B cell (primary cell): ENCODE data around the gene PLA2G6. TPM values are rescaled to one million over a fixed set of nuclear protein-coding genes. Genes with fewer than 3 reads are reported as not detected.
"Not testable (repeated sequence)": the region's sequence is repeated elsewhere in the genome, so short reads cannot be mapped to it uniquely, and the experiment has no call there.

Source experiments
- ATAC-seq: fragments of 200-7000 bp; cut with Tn5 transposase; one replicate; pipeline ENCODE4 v1.10.0; 2021; ENCODE audit warnings: low read depth, mild to moderate bottlenecking, moderate number of reproducible peaks, moderate library complexity
- CTCF ChIA-PET: fragments of 350-600 bp; sonication (Branson Sonifier 250); formaldehyde crosslinking; loops from one replicate; lab custom pipeline; 2021; ENCODE audit warnings: antibody characterized with exemption, inconsistent platforms; lab: Charles Lee
- POLR2A ChIA-PET: fragments of 350-600 bp; sonication (Branson Sonifier 250); formaldehyde crosslinking; loops from one replicate; lab custom pipeline; 2021; ENCODE audit warnings: antibody characterized with exemption; lab: Charles Lee
- DNase-seq: peaks from one replicate; pipeline ENCODE4 v3.0.0; 2013
- H2AFZ ChIP-seq: 2 replicates; pipeline ENCODE4 v1.6.1; 2012; ENCODE audit warnings: mild to moderate bottlenecking, low read depth, low read length; ENCODE audit not compliant: insufficient read depth, poor library complexity, severe bottlenecking
- H3K27ac ChIP-seq, 2 donors: 1 replicate in 1 of 2; 2 replicates in 1 of 2; pipeline ENCODE4 v1.5.1; 2012 to 2013; ENCODE audit warnings: low read length in 2 of 2, mild to moderate bottlenecking in 2 of 2, moderate library complexity in 1 of 2
- H3K27me3 ChIP-seq, 4 experiments: fragments of 200-600 bp in 1 of 4; sonication (generic) in 1 of 4; replicated peaks in 1 of 4; 1 replicate in 2 of 4; 2 replicates in 2 of 4; pipeline versions ENCODE4 v1.6.1 to v1.7.0; 2013 to 2016; ENCODE audit warnings: low read length in 3 of 4, mild to moderate bottlenecking in 2 of 4, mixed read lengths in 1 of 4, moderate library complexity in 1 of 4; ENCODE audit not compliant: insufficient read depth in 4 of 4, control insufficient read depth in 3 of 4; ENCODE audit errors: control extremely low read depth in 1 of 4
- H3K36me3 ChIP-seq, 2 experiments: replicated peaks in 1 of 2; 1 replicate in 1 of 2; 2 replicates in 1 of 2; pipeline versions ENCODE4 v1.6.1 to v1.7.1; 2013; ENCODE audit warnings: low read length in 1 of 2; ENCODE audit not compliant: insufficient read depth in 2 of 2, control insufficient read depth in 1 of 2; ENCODE audit errors: control extremely low read depth in 1 of 2, extremely low read depth in 1 of 2
- H3K4me1 ChIP-seq, 2 donors: fragments of 200-600 bp in 1 of 2; sonication (generic) in 1 of 2; 1 replicate in 1 of 2; 2 replicates in 1 of 2; pipeline versions ENCODE4 v1.5.1 to v1.6.1; 2013 to 2017; ENCODE audit warnings: low read length in 2 of 2; ENCODE audit not compliant: control insufficient read depth in 2 of 2, insufficient read depth in 2 of 2
- H3K4me2 ChIP-seq: replicated peaks from 2 replicates; pipeline ENCODE3; 2012; ENCODE audit warnings: mild to moderate bottlenecking, low read depth, low read length; ENCODE audit not compliant: poor library complexity, severe bottlenecking
- H3K4me3 ChIP-seq, 5 experiments: fragments of 200-600 bp in 1 of 5; sonication (generic) in 1 of 5; 1 replicate in 3 of 5; 2 replicates in 2 of 5; pipeline versions ENCODE4 v1.5.1 to v1.7.0; 2011 to 2016; ENCODE audit warnings: low read length in 4 of 5, mild to moderate bottlenecking in 4 of 5, low read depth in 2 of 5, control low read depth in 1 of 5, moderate library complexity in 1 of 5; ENCODE audit not compliant: insufficient read depth in 1 of 5; ENCODE audit errors: control extremely low read depth in 1 of 5, extremely low read depth in 1 of 5
- H3K79me2 ChIP-seq: fragments of 200-600 bp; sonication (generic); one replicate; pipeline ENCODE4 v1.6.0; 2016; ENCODE audit warnings: low read length; ENCODE audit not compliant: control insufficient read depth, insufficient read depth
- H3K9ac ChIP-seq: fragments of 200-600 bp; sonication (generic); 2 replicates; pipeline ENCODE4 v1.6.1; 2017; ENCODE audit warnings: mild to moderate bottlenecking, low read length, moderate library complexity
- H3K9me3 ChIP-seq, 3 donors: one replicate each; pipeline versions ENCODE4 v1.6.1 to v1.7.1; 2013; ENCODE audit warnings: low read length in 2 of 3; ENCODE audit not compliant: control insufficient read depth in 2 of 3, insufficient read depth in 1 of 3; ENCODE audit errors: control extremely low read depth in 1 of 3
- H4K20me1 ChIP-seq: 2 replicates; pipeline ENCODE4 v1.6.0; 2012; ENCODE audit warnings: mild to moderate bottlenecking, low read length; ENCODE audit not compliant: insufficient read depth, control insufficient read depth, poor library complexity, severe bottlenecking
- H3K27ac Mint-ChIP-seq: one replicate; pipeline ENCODE4 v1.8.0; 2021; ENCODE audit warnings: mixed read lengths
- H3K27me3 Mint-ChIP-seq: one replicate; pipeline ENCODE4 v1.8.0; 2021; ENCODE audit warnings: mixed read lengths
- H3K4me1 Mint-ChIP-seq: one replicate; pipeline ENCODE4 v1.8.0; 2021; ENCODE audit warnings: mixed read lengths
- H3K4me3 Mint-ChIP-seq: one replicate; pipeline ENCODE4 v1.8.0; 2021; ENCODE audit warnings: mixed read lengths
- H3K9me3 Mint-ChIP-seq: one replicate; pipeline ENCODE4 v1.8.0; 2022; ENCODE audit warnings: mixed read lengths; ENCODE audit not compliant: insufficient read depth
- EZH2 ChIP-seq: IDR thresholded peaks from 2 replicates; pipeline ENCODE4 v1.6.1; 2012; ENCODE audit warnings: borderline replicate concordance, low read depth, mild to moderate bottlenecking, moderate library complexity, low read length; ENCODE audit not compliant: insufficient read depth, poor library complexity, severe bottlenecking
- WGBS: methylation state at CpG from one replicate; pipeline ENCODE4 v1.1.5; 2013; ENCODE audit warnings: missing lambda C conversion rate; ENCODE audit not compliant: insufficient coverage; 5-methylcytosine and 5-hydroxymethylcytosine counted together
- intact Hi-C: fragments of 100-400 bp; cut with micrococcal nuclease; formaldehyde crosslinking; loops from one replicate; pipeline ENCODE4 v1.10.0; 2022
- polyA plus RNA-seq: library from polyadenylated mRNA; depleted of rRNA; stranded (reverse); fragments of >200 nt; gene quantifications from 2 replicates; pipeline ENCODE4 v1.2.3, GENCODE V29; 2012
- total RNA-seq, 2 donors: library from RNA; stranded (reverse); fragments of 120-200 nt in 1 of 2; gene quantifications; 1 replicate in 1 of 2; 2 replicates in 1 of 2; pipeline versions ENCODE4 v1.2.3 to v1.2.4, GENCODE V29; 2013 to 2022
- TF ChIP-seq, protein P1 (sequence below): fragments of 200-600 bp; IDR thresholded peaks from one replicate; pipeline ENCODE4 v1.8.0; 2022; ENCODE audit warnings: antibody characterized with exemption, mild to moderate bottlenecking

The PLA2G6 gene
- total and polyA plus RNA-seq, 2 donors (not counting 1 experiment from before 2014, with no cell fraction given) = 125 to 148 TPM

DNA sequence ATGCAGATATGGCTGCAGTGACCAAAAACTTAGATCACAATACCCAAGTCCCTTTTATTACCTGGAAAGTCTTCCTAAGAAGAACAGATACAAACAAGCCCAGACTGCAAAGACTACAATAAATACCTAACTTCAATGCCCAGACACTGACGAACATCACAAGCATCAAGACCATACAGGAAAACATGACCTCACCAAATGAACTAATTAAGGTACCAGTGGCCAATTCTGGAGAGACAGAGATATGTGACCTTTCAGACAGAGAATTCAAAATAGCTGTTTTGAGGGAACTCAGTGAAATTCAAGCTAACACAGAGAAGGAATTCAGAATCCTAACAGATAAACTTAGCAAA lies 27.1 kb downstream of the PLA2G6 start:
- H3K36me3 ChIP-seq, H3K9me3 Mint-ChIP-seq, H4K20me1 ChIP-seq, H3K27me3 ChIP-seq, intact Hi-C loops, POLR2A ChIA-PET, H3K4me3 ChIP-seq, CTCF ChIA-PET, H3K27me3 Mint-ChIP-seq, H3K27ac Mint-ChIP-seq, H2AFZ ChIP-seq, H3K9me3 ChIP-seq, H3K4me3 Mint-ChIP-seq, H3K4me2 ChIP-seq, H3K9ac ChIP-seq, ATAC-seq, H3K27ac ChIP-seq, DNase-seq: not testable (repeated sequence)
- peaks cover 4 to 11% of the 10 kb centered on the region in 2 donors for H3K4me1 ChIP-seq
- peaks cover 27% of the 10 kb centered on the region for H3K79me2 ChIP-seq
- WGBS = no CpG with 5 or more reads among the region's 1 CpG
- peaks cover 11% of the 10 kb centered on the region for H3K4me1 Mint-ChIP-seq

DNA sequence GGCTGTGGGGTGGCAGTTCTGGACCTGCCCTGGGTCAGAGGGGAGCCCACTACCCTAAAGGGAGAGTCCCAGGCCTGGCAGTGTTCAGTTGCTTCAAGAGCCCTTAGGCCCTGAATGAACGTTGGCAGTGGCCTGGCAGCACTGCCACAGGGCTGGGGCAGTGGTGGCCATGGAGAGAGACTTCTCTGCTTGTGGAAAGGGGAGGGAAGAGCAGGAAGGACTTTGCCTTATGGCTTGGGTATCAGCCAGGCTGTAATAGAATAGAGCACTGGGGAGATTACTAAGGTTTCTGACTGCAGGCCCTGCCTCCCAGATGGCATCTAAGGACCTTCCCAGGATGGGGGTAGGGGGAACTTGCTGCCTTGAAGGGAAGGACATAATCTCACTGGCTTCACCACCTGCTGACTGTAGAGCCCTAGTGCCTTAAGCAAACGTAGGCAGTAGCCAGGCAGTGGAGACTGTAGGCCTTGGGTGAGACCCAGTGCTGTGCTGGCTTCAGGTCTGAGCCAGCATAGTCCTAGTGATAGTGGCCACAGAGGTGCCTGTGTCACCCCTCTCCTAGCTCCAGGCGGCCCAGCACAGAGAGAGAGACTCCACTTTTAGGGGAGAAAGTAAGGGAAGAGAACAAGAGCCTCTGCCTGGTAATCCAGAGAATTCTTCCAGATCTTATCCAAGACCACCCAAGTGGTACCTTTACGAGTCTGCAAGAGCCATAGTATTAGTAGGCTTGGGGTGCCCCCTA lies 27.6 kb downstream of the PLA2G6 start:
- Histone ChIP-seq H3K4me1 (peaks cover 4 to 11% of the 10 kb centered on the region in 2 donors), H3K36me3 (no peaks in the 10 kb centered on the region), H3K4me2 (no peak overlapping the region), H4K20me1 (no peaks in the 10 kb centered on the region), H3K27me3 (no peaks in the 10 kb centered on the region), H3K9me3 (peaks cover 0 to 1% (median 0%) of the 10 kb centered on the region in 3 donors), H3K4me3 (no peak overlapping the region), H3K9ac (no peak overlapping the region), H3K79me2 (peaks cover 27% of the 10 kb centered on the region), H2AFZ (no peak overlapping the region), H3K27ac (no peak overlapping the region)
- intact Hi-C loops = no loop called here
- no peaks in the 10 kb centered on the region for H3K9me3 Mint-ChIP-seq
- no peak overlapping the region for H3K4me3 Mint-ChIP-seq
- peaks cover 10% of the 10 kb centered on the region for H3K4me1 Mint-ChIP-seq
- no peak for ATAC-seq
- WGBS = 95% methylated on average over 2 of the region's 4 CpGs
- no peak for DNase-seq
- ChIA-PET CTCF (no interaction called here), POLR2A (no interaction called here)
- TF ChIP-seq EZH2 = no peak
- TF ChIP-seq, protein P1, sequence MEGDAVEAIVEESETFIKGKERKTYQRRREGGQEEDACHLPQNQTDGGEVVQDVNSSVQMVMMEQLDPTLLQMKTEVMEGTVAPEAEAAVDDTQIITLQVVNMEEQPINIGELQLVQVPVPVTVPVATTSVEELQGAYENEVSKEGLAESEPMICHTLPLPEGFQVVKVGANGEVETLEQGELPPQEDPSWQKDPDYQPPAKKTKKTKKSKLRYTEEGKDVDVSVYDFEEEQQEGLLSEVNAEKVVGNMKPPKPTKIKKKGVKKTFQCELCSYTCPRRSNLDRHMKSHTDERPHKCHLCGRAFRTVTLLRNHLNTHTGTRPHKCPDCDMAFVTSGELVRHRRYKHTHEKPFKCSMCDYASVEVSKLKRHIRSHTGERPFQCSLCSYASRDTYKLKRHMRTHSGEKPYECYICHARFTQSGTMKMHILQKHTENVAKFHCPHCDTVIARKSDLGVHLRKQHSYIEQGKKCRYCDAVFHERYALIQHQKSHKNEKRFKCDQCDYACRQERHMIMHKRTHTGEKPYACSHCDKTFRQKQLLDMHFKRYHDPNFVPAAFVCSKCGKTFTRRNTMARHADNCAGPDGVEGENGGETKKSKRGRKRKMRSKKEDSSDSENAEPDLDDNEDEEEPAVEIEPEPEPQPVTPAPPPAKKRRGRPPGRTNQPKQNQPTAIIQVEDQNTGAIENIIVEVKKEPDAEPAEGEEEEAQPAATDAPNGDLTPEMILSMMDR = no peak
- H3K27me3 Mint-ChIP-seq = no peaks in the 10 kb centered on the region
- no peak overlapping the region for H3K27ac Mint-ChIP-seq
